NCI-H2196 treated with DMSO at 0.1 percent for 48 hours (cell line): ENCODE results near the gene CAVIN3.

Experiments used
- DNase-seq: peaks from one replicate; lab custom pipeline; 2025; ENCODE audit not compliant: unreplicated experiment; lab: John Stamatoyannopoulos, UW

The CAVIN3 gene, protein sequence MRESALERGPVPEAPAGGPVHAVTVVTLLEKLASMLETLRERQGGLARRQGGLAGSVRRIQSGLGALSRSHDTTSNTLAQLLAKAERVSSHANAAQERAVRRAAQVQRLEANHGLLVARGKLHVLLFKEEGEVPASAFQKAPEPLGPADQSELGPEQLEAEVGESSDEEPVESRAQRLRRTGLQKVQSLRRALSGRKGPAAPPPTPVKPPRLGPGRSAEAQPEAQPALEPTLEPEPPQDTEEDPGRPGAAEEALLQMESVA

DNA sequence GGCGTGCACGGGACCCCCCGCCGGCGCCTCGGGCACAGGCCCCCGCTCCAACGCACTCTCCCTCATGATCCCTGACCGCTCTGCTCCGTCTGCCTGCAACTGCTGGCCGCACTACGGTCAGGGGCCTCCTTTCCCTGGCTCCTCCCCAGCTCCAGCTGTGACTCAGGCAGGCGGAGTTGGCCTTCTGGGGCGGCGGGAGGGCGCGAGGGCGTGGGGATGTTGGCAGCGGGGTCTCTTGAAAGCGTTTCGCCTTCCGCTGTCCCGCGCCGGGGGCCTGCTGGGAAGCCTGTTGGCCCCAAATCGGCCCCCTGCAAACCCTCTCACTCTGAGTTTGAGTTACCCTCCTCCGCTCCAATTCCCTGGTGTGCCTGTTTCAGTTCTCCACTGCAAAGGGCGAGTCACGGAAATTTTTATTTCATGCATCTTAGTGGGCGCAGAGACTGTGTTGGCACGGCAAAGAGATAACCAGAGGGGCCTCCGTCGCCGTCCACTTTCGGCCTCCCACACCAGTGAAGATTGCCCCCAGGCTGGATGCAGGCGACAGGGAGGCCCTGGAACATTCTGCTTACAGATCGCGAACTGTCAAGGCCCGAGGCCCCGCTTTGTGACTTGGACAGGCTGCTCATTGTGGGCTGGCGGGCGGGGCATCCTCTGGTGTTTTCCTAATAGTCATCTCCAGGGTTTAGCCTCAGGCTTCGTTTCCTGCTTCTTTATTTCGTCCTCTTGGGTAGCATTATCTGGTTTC lies at the start of gene CAVIN3:
TSS of gene CAVIN3 (minus strand) at position 91 of the 745 bp plus-strand sequence. CDS start at position 66, 25 bp downstream.
- DNase-seq, result no peak

DNA sequence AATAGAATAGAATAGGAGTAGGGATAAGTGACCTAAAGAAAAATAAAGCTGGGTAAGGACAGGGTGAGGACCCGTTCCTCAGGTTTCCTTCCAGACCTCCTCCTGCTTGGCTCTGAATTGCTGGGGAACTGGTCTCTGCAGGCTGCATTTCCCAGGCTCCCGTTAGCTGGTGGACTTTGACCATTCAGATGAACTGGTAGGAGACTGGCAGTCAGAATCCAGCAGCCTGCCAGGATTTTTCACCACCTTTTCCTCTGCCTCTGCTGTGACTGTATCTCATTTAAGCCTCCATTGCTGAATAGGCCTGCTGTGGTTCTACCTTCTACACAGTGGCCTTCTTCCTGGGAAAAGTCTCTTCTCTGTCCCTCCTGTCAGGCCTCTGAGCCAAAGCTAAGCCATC lies 45.4 kb upstream of the CAVIN3 start:
- DNase-seq, result no peak

DNA sequence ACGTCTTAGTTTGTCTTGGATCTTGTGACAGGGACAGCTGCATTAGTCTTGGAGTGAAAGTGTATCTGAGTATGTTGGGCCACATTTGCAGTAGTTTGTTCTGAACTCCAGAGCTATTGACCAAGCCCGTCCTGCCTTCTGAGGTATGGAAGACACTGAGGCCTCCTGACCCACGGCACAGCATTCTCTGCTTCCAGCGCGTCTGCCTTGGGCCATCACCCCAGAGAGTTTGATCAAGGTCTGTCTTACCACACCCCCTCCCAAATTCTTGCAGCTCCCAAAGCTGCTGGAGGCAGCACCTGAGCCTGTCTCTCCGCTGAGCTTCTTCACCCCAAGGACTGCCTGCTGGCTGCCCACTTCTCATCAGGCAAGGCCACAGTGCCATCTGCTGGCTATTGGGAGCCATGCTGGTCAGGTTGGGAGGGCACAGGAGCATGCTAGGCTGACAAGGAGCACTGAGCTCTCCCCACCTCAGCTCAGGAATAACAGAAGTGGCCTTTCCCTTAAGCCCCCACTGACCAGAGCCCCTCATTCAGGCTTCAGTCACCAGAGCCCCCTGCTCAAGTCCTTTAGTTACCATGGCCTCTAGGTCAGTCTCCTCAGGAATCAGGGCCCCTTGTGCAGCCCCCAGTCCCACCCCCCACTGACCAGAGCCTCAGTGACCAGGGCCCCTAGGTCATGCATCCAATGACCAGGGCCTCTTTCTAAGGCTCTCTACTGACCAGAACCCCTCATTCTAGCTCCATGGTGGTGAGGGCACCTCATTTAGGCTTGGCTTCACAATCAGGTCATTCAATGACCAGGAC lies 42.8 kb upstream of the CAVIN3 start:
- DNase-seq, result peak; percentile 44

DNA sequence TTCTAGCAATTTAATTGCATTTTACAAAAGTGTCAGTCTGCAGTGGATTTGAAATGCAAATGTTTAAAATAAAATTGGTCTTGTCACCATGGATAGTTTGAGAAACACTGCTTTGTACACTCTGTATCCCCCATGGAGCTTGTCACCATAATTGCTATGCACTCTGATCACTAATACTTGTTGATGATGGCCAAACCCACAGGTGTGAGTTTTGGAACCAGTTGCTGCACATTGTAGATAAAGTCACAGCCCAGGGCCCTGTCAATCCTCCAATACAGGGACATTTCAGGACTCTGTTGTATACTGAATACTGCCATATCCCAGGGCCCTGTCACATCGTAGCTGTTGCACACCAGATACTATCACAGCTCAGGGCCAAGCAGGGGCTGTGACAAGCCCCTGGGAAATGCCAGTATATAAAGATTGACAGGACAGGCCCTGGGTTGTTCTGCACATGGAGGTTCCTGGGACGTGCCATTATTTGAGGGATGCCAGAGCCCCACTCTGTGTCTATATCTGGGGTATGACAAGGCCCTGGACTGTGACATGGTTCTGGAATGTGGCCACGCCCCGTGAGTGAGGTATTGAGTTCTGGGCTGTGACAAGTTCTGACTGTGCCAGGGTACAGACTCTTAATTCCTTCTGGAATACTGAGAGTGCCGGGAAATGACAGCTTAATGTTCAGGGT lies 42.0 kb upstream of the CAVIN3 start:
- DNase-seq, result no peak

DNA sequence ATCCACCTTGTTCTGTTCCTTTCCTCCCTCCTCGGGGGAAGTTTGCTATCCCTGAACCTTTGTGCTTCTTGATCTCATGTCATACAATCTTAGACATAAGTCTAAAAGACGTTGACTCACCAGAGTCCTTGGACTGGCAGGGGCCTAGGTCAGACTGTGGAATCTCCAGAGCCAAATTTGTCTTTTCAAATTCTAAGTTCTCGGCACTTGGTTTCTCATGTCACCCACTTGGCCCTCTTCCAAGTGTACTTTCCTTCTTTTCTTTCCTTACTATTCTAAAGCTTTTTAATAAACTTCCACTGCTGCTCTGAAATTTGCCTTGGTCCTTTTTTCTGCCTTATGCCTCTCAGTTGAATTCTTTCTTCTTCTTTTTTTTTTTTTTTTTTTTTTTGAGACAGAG lies 39.9 kb upstream of the CAVIN3 start:
- DNase-seq, result no peak

DNA sequence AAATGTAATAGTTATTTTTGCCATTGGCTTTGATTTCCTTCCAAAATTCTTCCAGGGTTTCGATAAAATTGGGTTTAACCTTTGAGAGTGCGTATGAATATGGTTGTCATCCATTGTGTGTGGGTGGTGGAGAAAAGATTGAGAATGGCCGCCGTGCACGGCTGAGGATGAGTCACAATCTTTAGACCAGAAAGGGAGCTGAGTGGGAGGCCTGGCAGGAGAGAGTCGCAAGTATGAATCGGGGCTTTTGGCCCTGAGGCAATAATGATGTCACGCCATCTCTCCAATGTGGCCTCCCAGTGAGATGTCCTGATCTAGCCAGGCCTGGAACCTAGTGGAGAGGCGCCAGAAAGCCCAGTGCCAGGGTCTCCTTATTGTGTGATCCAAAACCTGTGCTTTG lies 36.9 kb upstream of the CAVIN3 start:
- DNase-seq, result no peak

DNA sequence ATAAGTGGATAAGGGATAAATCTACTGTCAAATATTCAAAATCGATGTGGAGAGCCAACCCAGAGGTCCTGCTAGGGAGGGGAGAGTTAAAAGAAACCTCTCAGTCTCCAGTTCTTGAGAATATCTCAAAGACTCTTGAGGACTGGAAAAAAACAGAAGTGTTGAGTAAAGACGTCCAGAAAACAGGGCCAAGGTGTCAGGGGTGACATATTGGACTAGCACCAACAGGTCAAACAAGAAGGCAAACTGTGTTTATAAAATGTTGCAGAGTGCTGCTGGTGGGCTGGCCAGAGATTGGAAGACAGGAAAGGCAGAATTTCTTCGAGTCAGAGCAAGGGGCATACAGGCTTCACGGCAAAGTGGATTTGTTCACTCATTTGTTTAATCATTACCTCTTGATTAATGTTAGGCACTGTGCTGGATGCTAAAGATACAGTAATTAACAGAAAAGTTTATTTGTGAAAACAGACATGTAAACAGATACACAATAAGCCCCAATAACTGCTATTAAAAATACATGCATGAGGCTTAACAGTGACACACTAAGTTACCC lies 36.3 kb upstream of the CAVIN3 start:
- DNase-seq, result no peak

DNA sequence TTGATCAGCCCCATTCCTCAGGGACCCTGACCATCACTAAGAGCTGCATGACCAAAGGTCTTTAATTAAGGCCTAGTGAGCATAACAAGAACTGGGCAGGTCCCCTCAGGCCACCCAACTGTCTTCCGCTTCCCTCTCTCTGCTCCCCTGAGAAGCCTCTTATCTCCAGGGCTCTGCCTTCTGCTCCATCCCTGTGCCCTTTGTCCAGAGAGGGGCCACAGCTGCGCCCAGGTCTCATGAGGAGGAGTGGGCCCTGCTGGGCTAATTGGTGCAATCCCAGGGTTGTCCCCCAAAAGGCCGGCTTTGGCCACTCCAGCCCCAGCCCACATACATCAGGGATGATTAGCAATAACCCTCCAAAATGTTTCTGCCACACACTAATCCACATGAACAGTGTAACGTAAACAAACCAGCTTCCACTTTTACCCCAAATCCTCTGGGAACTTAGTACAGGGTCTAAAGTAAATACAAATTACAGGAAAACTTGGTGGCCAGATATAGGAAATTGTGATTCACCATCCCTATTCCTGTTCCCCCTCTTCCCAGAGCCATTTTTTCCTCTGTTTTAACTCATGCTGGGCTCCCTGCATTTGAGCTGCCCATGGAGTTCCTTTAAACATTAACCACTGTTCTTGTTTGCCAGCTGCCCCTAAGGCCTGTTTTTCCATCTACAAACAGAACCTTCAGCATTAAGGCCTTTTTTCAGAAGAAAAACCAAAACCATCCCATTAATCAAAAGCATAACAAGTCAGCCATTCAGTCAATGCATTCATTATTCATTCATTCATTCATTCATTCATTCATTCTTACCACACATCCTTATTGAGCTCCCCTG lies 34.6 kb upstream of the CAVIN3 start:
- DNase-seq, result no peak

DNA sequence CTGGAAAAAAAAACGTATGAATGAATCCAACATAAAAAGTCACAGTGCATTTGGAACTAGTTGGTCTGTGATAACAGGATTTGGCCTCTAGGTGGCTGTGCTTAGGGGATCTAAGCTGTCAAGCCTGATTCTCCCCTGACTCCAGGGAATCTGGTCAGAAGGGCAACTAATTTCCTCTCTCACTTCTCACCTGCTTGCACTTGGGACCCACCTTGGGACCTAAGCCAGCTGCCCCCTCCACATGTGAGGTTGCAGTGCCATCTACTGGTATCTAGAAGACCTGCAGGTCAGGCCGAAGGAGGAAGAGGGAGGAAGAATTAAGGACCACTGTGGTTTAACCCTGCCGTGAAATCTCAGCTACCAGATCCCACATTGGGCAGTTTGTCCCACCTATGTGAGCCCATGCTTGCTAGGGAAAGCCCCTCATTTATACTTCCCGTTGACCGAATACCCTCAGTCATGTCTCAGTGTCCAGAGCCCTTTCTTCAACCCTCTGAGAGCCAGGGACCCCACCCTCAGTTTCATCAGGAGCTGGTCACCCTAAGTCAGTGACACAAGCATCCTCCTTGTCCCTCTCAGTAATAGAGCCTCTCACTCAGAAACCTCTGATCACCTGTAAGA lies 33.2 kb upstream of the CAVIN3 start:
- peak; percentile 76 for DNase-seq

DNA sequence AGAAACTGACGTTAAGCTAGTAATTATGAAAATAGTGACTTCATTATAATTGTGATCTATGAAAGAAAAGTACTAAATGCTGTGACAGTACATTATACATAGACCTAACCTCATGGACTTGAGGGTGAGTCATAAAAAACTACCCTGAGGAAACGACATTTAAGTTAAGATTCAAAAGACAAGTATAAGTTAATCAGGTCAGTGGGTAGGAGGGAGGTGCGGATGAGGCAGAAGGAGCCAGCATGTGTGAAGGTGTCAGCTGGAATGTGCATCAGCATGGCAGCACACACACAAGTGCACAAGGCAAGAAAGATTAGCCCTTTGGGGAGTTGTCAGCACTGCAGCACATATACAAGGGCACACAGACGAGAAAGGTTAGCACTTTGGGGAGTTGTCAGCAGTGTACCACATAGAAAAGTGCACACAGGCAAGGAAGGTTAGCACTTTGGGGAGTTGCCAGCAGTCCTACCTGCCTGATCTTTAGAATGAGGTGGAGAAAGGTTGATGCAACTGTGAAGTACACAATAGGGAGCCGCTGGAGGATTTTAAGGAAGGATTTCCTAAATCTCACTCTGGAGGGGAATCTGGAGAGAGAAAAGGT lies 31.6 kb upstream of the CAVIN3 start:
- DNase-seq, result no peak

DNA sequence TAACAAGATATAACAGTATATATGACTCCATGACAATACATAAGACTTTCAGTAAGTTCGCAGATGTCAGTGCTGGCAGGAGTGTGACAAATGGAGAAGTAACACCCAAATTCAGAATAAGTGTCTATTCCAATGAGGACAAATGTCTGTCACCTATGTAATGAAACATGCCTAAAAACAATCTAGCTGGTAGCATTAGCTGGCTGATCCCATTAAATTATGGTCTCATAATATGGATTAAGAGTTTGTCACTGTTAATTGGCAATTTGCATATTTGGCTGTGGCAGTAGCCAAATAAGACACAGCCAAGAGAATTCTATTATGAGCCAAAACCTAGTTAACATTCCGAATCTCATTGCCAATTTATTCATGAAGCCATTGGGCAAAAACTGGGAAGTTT lies 30.2 kb upstream of the CAVIN3 start:
- DNase-seq, result no peak

DNA sequence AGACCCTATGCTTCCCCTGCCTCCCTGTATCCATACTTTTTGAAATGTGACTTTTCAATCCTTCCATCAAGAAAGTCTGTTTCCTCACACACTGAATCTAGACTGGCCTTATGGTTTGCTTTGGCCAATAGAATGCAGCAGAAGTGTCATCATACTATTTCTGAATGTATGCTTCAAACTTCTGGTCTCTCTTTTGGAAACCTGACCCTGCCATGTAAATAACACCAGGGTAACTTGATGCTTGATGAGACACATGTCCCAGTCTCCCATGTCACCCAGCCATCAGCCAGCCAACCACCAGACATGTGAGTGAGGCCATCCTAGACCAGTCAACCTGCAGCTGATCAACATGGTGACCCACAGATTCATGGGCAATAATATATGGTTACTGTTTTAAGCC lies 29.7 kb upstream of the CAVIN3 start:
- no peak for DNase-seq

DNA sequence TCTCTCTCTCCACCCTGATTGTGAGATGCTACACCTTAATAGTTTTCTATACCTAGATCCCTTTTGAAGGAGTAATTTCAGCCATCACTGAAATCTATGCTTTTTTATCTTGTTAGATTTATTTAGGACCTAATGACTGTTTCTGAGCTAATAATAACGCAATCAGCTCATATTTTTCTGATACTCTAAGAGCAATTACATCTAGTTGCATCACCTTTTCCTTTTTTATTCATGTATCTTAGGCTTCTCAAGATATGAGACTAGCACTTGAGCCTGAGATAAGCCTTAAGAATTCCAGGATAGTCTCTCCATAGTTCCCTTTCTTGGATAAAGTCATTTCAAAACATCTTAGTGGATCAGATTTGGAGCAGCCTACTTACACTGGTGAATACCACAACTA lies 25.1 kb upstream of the CAVIN3 start:
- DNase-seq, result no peak

DNA sequence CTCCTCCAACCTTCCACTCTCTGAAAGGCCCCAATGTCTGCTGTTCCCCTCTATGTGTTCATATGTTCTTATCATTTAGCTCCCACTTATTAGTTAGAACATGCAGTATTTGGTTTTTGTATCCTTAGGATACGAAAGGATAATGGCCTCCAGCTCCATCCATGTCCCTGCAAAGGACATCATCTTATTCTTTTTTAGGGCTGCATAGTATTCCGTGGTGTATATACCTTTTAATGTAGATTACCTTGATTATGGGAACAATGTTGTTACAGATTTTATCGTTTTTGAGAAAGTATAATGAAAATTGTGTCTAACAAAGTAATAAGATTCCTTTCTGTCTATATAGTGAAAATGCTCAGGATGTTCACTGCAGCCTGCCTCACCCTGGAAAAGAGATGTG lies 16.0 kb upstream of the CAVIN3 start:
- no peak for DNase-seq

DNA sequence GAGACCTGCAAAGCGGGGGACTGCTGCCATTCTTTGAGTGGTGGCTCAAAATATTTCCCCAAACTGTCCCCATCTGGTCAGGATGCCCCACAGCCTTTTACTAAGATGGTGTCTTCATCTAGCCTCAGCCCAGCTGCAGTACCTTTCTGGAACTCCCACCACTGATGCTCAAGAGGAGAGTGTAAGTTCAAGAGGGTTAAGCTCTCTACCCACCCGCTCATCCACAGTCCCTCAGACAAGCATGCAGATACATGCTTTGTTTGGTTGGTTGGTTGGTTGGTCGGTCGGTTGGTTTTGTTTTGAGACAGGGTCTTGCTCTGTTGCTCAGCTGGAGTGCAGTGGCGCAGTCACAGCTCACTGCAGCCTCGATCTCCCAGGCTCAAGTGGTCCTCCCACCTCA lies 14.5 kb upstream of the CAVIN3 start:
- DNase-seq, result no peak

DNA sequence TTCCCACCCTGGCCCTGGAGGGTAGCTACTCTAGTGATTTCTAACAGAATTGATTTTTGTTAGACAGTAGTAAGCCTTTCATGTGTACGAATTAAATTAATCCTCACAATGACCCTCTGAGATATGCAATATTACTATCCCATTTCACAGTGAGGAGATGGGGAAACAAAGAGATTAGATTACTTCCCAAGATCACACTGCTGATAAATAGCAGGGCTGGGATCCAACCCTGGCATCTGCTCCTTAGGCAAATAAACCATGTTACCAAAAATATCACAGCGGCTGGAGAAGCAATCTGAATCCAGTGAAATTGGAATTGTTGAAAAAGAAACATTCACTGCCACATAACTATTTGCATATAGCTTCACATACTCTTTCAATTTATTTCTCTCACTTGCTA lies 12.8 kb upstream of the CAVIN3 start:
- DNase-seq, result peak; percentile 49

DNA sequence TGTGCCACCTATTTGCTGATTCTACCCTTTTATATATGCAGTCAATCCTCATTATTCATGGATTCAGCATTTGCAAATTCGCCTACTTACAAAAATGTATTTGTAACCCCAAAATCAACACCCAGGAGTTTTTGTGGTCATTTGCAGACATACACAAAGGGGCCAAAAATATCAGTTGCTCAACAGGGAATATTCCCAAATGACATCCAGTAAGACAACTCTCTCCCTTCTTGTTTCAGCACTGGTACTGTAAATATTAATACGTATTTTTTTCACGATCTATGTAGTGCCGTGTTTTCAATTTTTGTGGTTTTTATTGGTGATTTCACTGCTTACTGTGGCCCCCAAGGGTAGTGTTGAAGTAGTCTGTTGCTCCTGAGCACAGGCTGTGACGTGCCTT lies 11.8 kb upstream of the CAVIN3 start:
- no peak for DNase-seq

DNA sequence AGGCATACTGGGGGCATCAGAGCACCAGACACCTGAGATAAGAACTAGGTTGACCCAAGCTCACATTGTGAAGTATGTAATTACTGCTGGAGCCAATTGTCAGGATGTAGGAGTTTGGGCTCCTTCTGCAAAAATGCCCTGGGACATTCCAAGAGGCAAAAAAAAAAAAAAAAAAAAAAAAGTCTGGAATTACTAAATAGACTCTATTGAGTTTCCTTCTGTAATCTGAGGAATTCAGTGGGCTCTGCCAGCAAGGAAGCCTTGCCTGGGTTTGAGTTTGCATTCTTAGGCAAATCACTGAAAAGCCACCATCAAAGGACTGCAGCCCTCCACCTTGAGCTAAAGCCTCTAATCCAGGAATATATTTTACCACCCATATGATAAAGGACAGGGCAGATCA lies 8.0 kb upstream of the CAVIN3 start:
- no peak for DNase-seq

DNA sequence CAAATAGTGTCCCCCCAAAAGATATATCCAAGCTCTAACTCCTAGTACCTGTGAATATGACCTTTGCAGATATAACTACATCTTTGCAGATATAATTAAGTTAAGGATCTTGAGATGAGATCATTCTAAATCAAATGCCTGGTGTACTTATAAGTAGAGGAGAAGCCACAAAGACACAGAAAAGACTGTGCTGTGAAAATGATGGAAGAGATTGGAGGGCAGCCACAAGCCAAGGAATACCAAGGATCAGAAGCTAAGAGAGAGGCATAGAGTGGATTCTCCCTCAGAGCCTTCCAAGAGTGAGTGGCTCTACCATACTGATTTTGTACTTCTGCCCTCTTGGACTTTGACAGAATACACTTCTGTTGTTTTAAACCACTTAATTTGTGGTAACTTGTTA lies 7.5 kb upstream of the CAVIN3 start:
- no peak for DNase-seq
